ENCODE results near the gene SBNO1.

The SBNO1 gene

GRCh38 chr12:123293178-123293760, 71.4 kb downstream of the SBNO1 start:
- TF ChIP-seq GATA3 (IDR thresholded peaks at IDR 0.05; ENCODE audit: low read depth, low read length), result no peak
- no peak for TF ChIP-seq GATA2 (IDR thresholded peaks at IDR 0.05; ENCODE audit: low read depth, low read length)

GRCh38 chr12:123289911-123290310, 74.7 kb downstream of the SBNO1 start:
- TF ChIP-seq GATA2 (IDR thresholded peaks at IDR 0.05; ENCODE audit: low read depth, low read length) (no peak), GATA3 (IDR thresholded peaks at IDR 0.05; ENCODE audit: low read depth, low read length) (no peak)

- TF ChIP-seq GATA2 (IDR thresholded peaks at IDR 0.05; ENCODE audit: low read depth, low read length), result no peak
- TF ChIP-seq GATA3 (IDR thresholded peaks at IDR 0.05; ENCODE audit: low read depth, low read length), result no peak
Observed at GRCh38 chr12:123288751-123289346, 75.8 kb downstream of the SBNO1 start.

- TF ChIP-seq GATA2 (IDR thresholded peaks at IDR 0.05; ENCODE audit: low read depth, low read length) (no peak), GATA3 (IDR thresholded peaks at IDR 0.05; ENCODE audit: low read depth, low read length) (no peak)
Observed at GRCh38 chr12:123286652-123287373, 77.8 kb downstream of the SBNO1 start.

GRCh38 chr12:123284669-123285068, 80.0 kb downstream of the SBNO1 start:
- no peak for TF ChIP-seq GATA2 (IDR thresholded peaks at IDR 0.05; ENCODE audit: low read depth, low read length)
- no peak for TF ChIP-seq GATA3 (IDR thresholded peaks at IDR 0.05; ENCODE audit: low read depth, low read length)

- TF ChIP-seq GATA3 (IDR thresholded peaks at IDR 0.05; ENCODE audit: low read depth, low read length) (no peak), GATA2 (IDR thresholded peaks at IDR 0.05; ENCODE audit: low read depth, low read length) (no peak)
Observed at GRCh38 chr12:123283461-123283860, 81.2 kb downstream of the SBNO1 start.

- TF ChIP-seq GATA3 (IDR thresholded peaks at IDR 0.05; ENCODE audit: low read depth, low read length), result no peak
- no peak for TF ChIP-seq GATA2 (IDR thresholded peaks at IDR 0.05; ENCODE audit: low read depth, low read length)
Observed at GRCh38 chr12:123282111-123282510, 82.5 kb downstream of the SBNO1 start.

GRCh38 chr12:123280971-123281370, 83.7 kb downstream of the SBNO1 start:
- no peak for TF ChIP-seq GATA2 (IDR thresholded peaks at IDR 0.05; ENCODE audit: low read depth, low read length)
- TF ChIP-seq GATA3 (IDR thresholded peaks at IDR 0.05; ENCODE audit: low read depth, low read length), result no peak

GRCh38 chr12:123278101-123278627, 86.5 kb downstream of the SBNO1 start:
- no peak for TF ChIP-seq GATA3 (IDR thresholded peaks at IDR 0.05; ENCODE audit: low read depth, low read length)
- TF ChIP-seq GATA2 (IDR thresholded peaks at IDR 0.05; ENCODE audit: low read depth, low read length), result no peak

- TF ChIP-seq GATA3 (IDR thresholded peaks at IDR 0.05; ENCODE audit: low read depth, low read length) (no peak), GATA2 (IDR thresholded peaks at IDR 0.05; ENCODE audit: low read depth, low read length) (no peak)
Observed at GRCh38 chr12:123273166-123273565, 91.5 kb downstream of the SBNO1 start.

GRCh38 chr12:123271001-123271668, 93.5 kb downstream of the SBNO1 start:
- TF ChIP-seq GATA3 (IDR thresholded peaks at IDR 0.05; ENCODE audit: low read depth, low read length) (no peak), GATA2 (IDR thresholded peaks at IDR 0.05; ENCODE audit: low read depth, low read length) (no peak)

GRCh38 chr12:123270214-123271000, 94.2 kb downstream of the SBNO1 start:
- TF ChIP-seq GATA3 (IDR thresholded peaks at IDR 0.05; ENCODE audit: low read depth, low read length) (no peak), GATA2 (IDR thresholded peaks at IDR 0.05; ENCODE audit: low read depth, low read length) (no peak)

- TF ChIP-seq GATA2 (IDR thresholded peaks at IDR 0.05; ENCODE audit: low read depth, low read length) (no peak), GATA3 (IDR thresholded peaks at IDR 0.05; ENCODE audit: low read depth, low read length) (no peak)
Observed at GRCh38 chr12:123269896-123270213, 94.8 kb downstream of the SBNO1 start.

Data from SH-SY5Y (cell line).